ENCODE data around the gene C10orf90.

Gene C10orf90

DNA sequence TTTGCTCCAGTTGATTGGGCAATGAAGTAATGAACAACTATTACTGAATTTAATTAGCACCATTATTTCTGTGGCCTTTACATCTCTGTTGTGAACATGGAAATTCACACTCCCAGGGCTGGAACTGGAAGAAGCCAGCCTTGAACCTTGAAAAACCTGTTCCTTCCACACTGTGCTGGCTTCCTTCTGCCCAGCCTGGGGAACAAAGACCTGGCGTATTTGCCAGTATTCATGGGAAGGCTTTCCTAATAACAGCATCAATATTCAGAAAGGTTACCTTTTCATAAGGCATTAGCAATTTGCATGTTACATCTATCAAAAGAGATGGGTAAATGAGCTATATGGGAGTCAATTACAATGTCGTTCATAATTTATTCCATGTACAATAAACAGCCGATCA is 1.3 kb downstream of the C10orf90 start:
- H3K79me1 ChIP-seq (ENCODE audit: low read depth, low read length): no peaks in the 10 kb centered on the region
- DNase-seq (ENCODE audit: low spot score): no peak
- H2AFZ ChIP-seq (ENCODE audit: low read length): no peak overlapping the region
- no peak overlapping the region for H3K18ac ChIP-seq (ENCODE audit: low read length)
- no peak overlapping the region for H3K4me3 ChIP-seq (ENCODE audit: low read length in 2 of 2)
- no peak overlapping the region for H3K4me2 ChIP-seq (ENCODE audit: insufficient read depth, low read length, poor library complexity, severe bottlenecking)
- H2BK120ac ChIP-seq (ENCODE audit: low read depth, low read length): no peak overlapping the region
- H3K27me3 ChIP-seq (ENCODE audit: control insufficient read depth in 3 of 3, insufficient read depth in 3 of 3, low read depth in 1 of 3, low read length in 3 of 3): no peaks in the 10 kb centered on the region
- H3K4ac ChIP-seq (ENCODE audit: low read length): no peak overlapping the region
- no CpG with 5 or more reads among the region's 3 CpGs for WGBS, 2 donors (ENCODE audit: extremely low coverage in 2 of 2, insufficient read length in 2 of 2, insufficient replicate concordance in 1 of 2)
- H3K9ac ChIP-seq (ENCODE audit: low read depth, low read length, poor library complexity): no peak overlapping the region
- no peak overlapping the region for H4K91ac ChIP-seq (ENCODE audit: low read depth, low read length, poor library complexity)
- no peak overlapping the region for H2BK5ac ChIP-seq (ENCODE audit: low read length)
- H3K4me1 ChIP-seq (ENCODE audit: control insufficient read depth in 2 of 2, insufficient read depth in 1 of 2, low read depth in 1 of 2, low read length in 2 of 2): peaks cover 0 to 2% of the 10 kb centered on the region in 2 donors
- no peak overlapping the region for H2AK5ac ChIP-seq (ENCODE audit: low read depth, low read length)
- H3K36me3 ChIP-seq (replicated peaks in 1 of 2; ENCODE audit: control insufficient read depth in 2 of 2, insufficient read depth in 2 of 2, low read length in 2 of 2): no peaks in the 10 kb centered on the region
- H3K14ac ChIP-seq (ENCODE audit: low read length): no peak overlapping the region
- H3K27ac ChIP-seq (replicated peaks; ENCODE audit: low read length): no peak overlapping the region
- H2BK12ac ChIP-seq (ENCODE audit: low read length): no peak overlapping the region
- H2BK15ac ChIP-seq (ENCODE audit: low read length): no peak overlapping the region
- H3K9me3 ChIP-seq (replicated peaks in 1 of 2; ENCODE audit: control insufficient read depth in 2 of 2, insufficient read depth in 1 of 2, low read depth in 1 of 2, low read length in 2 of 2): no peaks in the 10 kb centered on the region
- H4K8ac ChIP-seq (ENCODE audit: low read depth, low read length): no peak overlapping the region
- H3K23ac ChIP-seq (ENCODE audit: low read depth, low read length, poor library complexity): no peak overlapping the region

GRCh38 chr10:126668505-126668904 is 2.0 kb downstream of the C10orf90 start:
- Histone ChIP-seq H3K9ac (ENCODE audit: low read depth, low read length, poor library complexity) (no peak overlapping the region), H4K8ac (ENCODE audit: low read depth, low read length) (no peak overlapping the region), H3K23ac (ENCODE audit: low read depth, low read length, poor library complexity) (no peak overlapping the region), H2AK5ac (ENCODE audit: low read depth, low read length) (no peak overlapping the region), H4K91ac (ENCODE audit: low read depth, low read length, poor library complexity) (no peak overlapping the region), H2BK12ac (ENCODE audit: low read length) (no peak overlapping the region), H2AFZ (ENCODE audit: low read length) (no peak overlapping the region), H2BK5ac (ENCODE audit: low read length) (no peak overlapping the region), H3K36me3 (replicated peaks in 1 of 2; ENCODE audit: control insufficient read depth in 2 of 2, insufficient read depth in 2 of 2, low read length in 2 of 2) (no peaks in the 10 kb centered on the region), H3K27ac (replicated peaks; ENCODE audit: low read length) (no peak overlapping the region), H3K27me3 (ENCODE audit: control insufficient read depth in 3 of 3, insufficient read depth in 3 of 3, low read depth in 1 of 3, low read length in 3 of 3) (no peaks in the 10 kb centered on the region), H3K9me3 (replicated peaks in 1 of 2; ENCODE audit: control insufficient read depth in 2 of 2, insufficient read depth in 1 of 2, low read depth in 1 of 2, low read length in 2 of 2) (no peaks in the 10 kb centered on the region), H3K14ac (ENCODE audit: low read length) (no peak overlapping the region), H3K79me1 (ENCODE audit: low read depth, low read length) (no peaks in the 10 kb centered on the region), H3K4me1 (ENCODE audit: control insufficient read depth in 2 of 2, insufficient read depth in 1 of 2, low read depth in 1 of 2, low read length in 2 of 2) (peaks cover 2% of the 10 kb centered on the region in 2 donors), H2BK120ac (ENCODE audit: low read depth, low read length) (no peak overlapping the region), H2BK15ac (ENCODE audit: low read length) (no peak overlapping the region), H3K4ac (ENCODE audit: low read length) (no peak overlapping the region), H3K4me2 (ENCODE audit: insufficient read depth, low read length, poor library complexity, severe bottlenecking) (no peak overlapping the region), H3K18ac (ENCODE audit: low read length) (no peak overlapping the region), H3K4me3 (ENCODE audit: low read length in 2 of 2) (no peak overlapping the region)
- 100% methylated on average over 1 of the region's 4 CpGs; no CpG with 5 or more reads in 1 of the 2 donors for WGBS, 2 donors (ENCODE audit: extremely low coverage in 2 of 2, insufficient read length in 2 of 2, insufficient replicate concordance in 1 of 2)
- no peak for DNase-seq (ENCODE audit: low spot score)

DNA sequence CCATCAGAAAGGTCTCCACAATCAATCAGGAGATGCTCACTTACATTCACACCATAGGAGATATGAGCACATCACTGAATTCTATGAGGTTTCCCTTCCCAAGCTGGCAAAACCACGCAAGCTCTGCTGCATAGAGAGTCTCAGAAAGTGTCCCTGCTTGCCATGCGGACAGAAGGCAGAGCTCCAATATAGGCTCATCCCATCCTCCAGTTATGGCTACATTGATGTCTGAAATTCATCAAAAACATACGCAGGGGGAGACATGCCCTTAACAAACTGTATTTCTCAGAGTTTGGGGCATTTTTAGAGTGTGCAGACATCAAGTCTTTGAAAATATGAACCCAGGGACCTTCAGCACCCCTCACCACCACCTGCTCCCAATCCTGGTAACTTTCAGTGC is 2.9 kb downstream of the C10orf90 start:
- H2BK5ac ChIP-seq (ENCODE audit: low read length): no peak overlapping the region
- H3K36me3 ChIP-seq (replicated peaks in 1 of 2; ENCODE audit: control insufficient read depth in 2 of 2, insufficient read depth in 2 of 2, low read length in 2 of 2): no peaks in the 10 kb centered on the region
- H3K23ac ChIP-seq (ENCODE audit: low read depth, low read length, poor library complexity): no peak overlapping the region
- no peak overlapping the region for H2BK12ac ChIP-seq (ENCODE audit: low read length)
- no peak overlapping the region for H2AK5ac ChIP-seq (ENCODE audit: low read depth, low read length)
- no peak overlapping the region for H3K4me2 ChIP-seq (ENCODE audit: insufficient read depth, low read length, poor library complexity, severe bottlenecking)
- no peak overlapping the region for H4K8ac ChIP-seq (ENCODE audit: low read depth, low read length)
- H3K27me3 ChIP-seq (ENCODE audit: control insufficient read depth in 3 of 3, insufficient read depth in 3 of 3, low read depth in 1 of 3, low read length in 3 of 3): no peaks in the 10 kb centered on the region
- H3K18ac ChIP-seq (ENCODE audit: low read length): no peak overlapping the region
- no peak overlapping the region for H3K9ac ChIP-seq (ENCODE audit: low read depth, low read length, poor library complexity)
- H4K91ac ChIP-seq (ENCODE audit: low read depth, low read length, poor library complexity): no peak overlapping the region
- H3K27ac ChIP-seq (replicated peaks; ENCODE audit: low read length): no peak overlapping the region
- no CpG with 5 or more reads among the region's 3 CpGs for WGBS, 2 donors (ENCODE audit: extremely low coverage in 2 of 2, insufficient read length in 2 of 2, insufficient replicate concordance in 1 of 2)
- peaks cover 2 to 4% of the 10 kb centered on the region in 2 donors for H3K4me1 ChIP-seq (ENCODE audit: control insufficient read depth in 2 of 2, insufficient read depth in 1 of 2, low read depth in 1 of 2, low read length in 2 of 2)
- no peak overlapping the region for H2BK15ac ChIP-seq (ENCODE audit: low read length)
- no peak overlapping the region for H3K14ac ChIP-seq (ENCODE audit: low read length)
- H3K4ac ChIP-seq (ENCODE audit: low read length): no peak overlapping the region
- no peak overlapping the region for H2BK120ac ChIP-seq (ENCODE audit: low read depth, low read length)
- no peak overlapping the region for H3K4me3 ChIP-seq (ENCODE audit: low read length in 2 of 2)
- no peaks in the 10 kb centered on the region for H3K79me1 ChIP-seq (ENCODE audit: low read depth, low read length)
- DNase-seq (ENCODE audit: low spot score): no peak
- H3K9me3 ChIP-seq (replicated peaks in 1 of 2; ENCODE audit: control insufficient read depth in 2 of 2, insufficient read depth in 1 of 2, low read depth in 1 of 2, low read length in 2 of 2): no peaks in the 10 kb centered on the region
- no peak overlapping the region for H2AFZ ChIP-seq (ENCODE audit: low read length)

- Histone ChIP-seq H3K27ac (replicated peaks; ENCODE audit: low read length) (no peak overlapping the region), H3K4me3 (ENCODE audit: low read length in 2 of 2) (no peak overlapping the region), H2BK5ac (ENCODE audit: low read length) (no peak overlapping the region), H3K79me1 (ENCODE audit: low read depth, low read length) (no peaks in the 10 kb centered on the region), H2AFZ (ENCODE audit: low read length) (no peak overlapping the region), H4K91ac (ENCODE audit: low read depth, low read length, poor library complexity) (no peak overlapping the region), H3K4me2 (ENCODE audit: insufficient read depth, low read length, poor library complexity, severe bottlenecking) (no peak overlapping the region), H3K23ac (ENCODE audit: low read depth, low read length, poor library complexity) (no peak overlapping the region), H3K4me1 (ENCODE audit: control insufficient read depth in 2 of 2, insufficient read depth in 1 of 2, low read depth in 1 of 2, low read length in 2 of 2) (peaks cover 2% of the 10 kb centered on the region in 2 donors), H3K36me3 (replicated peaks in 1 of 2; ENCODE audit: control insufficient read depth in 2 of 2, insufficient read depth in 2 of 2, low read length in 2 of 2) (no peaks in the 10 kb centered on the region), H3K27me3 (ENCODE audit: control insufficient read depth in 3 of 3, insufficient read depth in 3 of 3, low read depth in 1 of 3, low read length in 3 of 3) (no peaks in the 10 kb centered on the region), H2AK5ac (ENCODE audit: low read depth, low read length) (no peak overlapping the region), H3K18ac (ENCODE audit: low read length) (no peak overlapping the region), H2BK12ac (ENCODE audit: low read length) (no peak overlapping the region), H3K14ac (ENCODE audit: low read length) (no peak overlapping the region), H3K9me3 (replicated peaks in 1 of 2; ENCODE audit: control insufficient read depth in 2 of 2, insufficient read depth in 1 of 2, low read depth in 1 of 2, low read length in 2 of 2) (no peaks in the 10 kb centered on the region), H2BK15ac (ENCODE audit: low read length) (no peak overlapping the region), H2BK120ac (ENCODE audit: low read depth, low read length) (no peak overlapping the region), H4K8ac (ENCODE audit: low read depth, low read length) (no peak overlapping the region), H3K4ac (ENCODE audit: low read length) (no peak overlapping the region), H3K9ac (ENCODE audit: low read depth, low read length, poor library complexity) (no peak overlapping the region)
- no peak for DNase-seq (ENCODE audit: low spot score)
- no CpG with 5 or more reads among the region's 4 CpGs for WGBS, 2 donors (ENCODE audit: extremely low coverage in 2 of 2, insufficient read length in 2 of 2, insufficient replicate concordance in 1 of 2)
These were observed 5.3 kb downstream of the C10orf90 start for GRCh38 chr10:126665207-126665606.
